ENCODE data around the gene ZMAT3. TPM values are rescaled to one million over a fixed set of nuclear protein-coding genes. Genes with fewer than 3 reads are reported as not detected.
"Not testable (repeated sequence)": the region's sequence is repeated elsewhere in the genome, so short reads cannot be mapped to it uniquely, and the experiment has no call there.

ZMAT3 gene
- total RNA-seq, 2 donors from 2014 or later, result 9.6 to 12.7 TPM

DNA sequence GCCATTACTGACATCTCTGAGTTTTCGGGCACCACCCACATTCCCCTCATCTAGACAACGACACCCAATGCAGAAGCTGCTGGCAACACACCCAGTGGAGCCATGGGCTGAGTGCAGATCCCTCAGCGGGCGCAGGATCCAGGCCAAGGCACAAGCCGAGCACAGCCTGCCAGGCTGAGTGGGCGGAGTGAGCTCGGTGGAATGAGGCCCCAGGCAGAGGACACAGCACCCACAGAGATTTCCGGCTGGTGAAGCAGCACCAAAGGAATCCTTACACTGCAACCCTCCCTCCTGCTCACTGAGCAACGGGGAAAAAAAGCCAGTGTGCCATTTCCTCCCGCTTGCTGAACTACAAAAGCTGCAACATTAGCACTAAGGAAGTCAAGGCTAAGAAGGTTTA is 34.3 kb downstream of the ZMAT3 start:
- no peak overlapping the region for H3K27ac ChIP-seq

DNA sequence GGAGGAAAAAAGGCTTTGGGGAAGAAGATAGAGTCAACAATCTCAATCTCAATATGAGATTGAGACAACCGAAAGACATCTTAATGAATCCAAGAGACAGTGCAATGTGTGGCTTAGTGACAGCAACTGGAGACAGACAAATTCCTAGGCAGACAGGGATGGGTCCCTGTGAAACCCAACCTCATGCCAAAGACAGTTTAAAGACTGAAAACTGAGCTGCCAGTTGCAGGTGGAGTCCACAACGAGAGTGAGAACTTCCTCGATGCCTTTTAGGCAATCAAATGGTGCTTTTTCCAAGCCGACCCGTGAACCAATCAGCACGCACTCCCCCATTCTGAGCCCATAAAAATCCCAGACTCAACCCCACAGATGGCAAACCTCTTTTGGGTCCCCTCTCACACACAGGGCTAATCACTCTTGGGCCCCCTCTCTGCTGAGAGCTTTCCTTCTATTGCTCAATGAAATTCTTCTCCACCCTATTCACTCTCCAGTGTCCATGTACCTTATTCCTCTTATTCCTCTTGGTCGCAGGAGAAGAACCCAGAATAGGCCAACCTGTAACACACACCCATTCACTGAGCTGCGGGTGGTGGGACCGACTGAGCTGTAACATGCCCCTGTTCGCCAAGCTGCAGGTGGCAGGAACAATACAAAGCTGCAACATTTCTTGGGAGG is 34.8 kb downstream of the ZMAT3 start:
- Histone ChIP-seq H3K27ac (no peak overlapping the region), H3K27me3 (no peaks in the 10 kb centered on the region), H3K4me3 (no peak overlapping the region), H3K9ac (ENCODE audit: low read depth in 2 of 2, low read length in 2 of 2) (no peak overlapping the region), H3K4me1 (no peaks in the 10 kb centered on the region), H3K36me3 (no peaks in the 10 kb centered on the region), H3K9me3 (no peaks in the 10 kb centered on the region)
- TF ChIP-seq, protein P1, sequence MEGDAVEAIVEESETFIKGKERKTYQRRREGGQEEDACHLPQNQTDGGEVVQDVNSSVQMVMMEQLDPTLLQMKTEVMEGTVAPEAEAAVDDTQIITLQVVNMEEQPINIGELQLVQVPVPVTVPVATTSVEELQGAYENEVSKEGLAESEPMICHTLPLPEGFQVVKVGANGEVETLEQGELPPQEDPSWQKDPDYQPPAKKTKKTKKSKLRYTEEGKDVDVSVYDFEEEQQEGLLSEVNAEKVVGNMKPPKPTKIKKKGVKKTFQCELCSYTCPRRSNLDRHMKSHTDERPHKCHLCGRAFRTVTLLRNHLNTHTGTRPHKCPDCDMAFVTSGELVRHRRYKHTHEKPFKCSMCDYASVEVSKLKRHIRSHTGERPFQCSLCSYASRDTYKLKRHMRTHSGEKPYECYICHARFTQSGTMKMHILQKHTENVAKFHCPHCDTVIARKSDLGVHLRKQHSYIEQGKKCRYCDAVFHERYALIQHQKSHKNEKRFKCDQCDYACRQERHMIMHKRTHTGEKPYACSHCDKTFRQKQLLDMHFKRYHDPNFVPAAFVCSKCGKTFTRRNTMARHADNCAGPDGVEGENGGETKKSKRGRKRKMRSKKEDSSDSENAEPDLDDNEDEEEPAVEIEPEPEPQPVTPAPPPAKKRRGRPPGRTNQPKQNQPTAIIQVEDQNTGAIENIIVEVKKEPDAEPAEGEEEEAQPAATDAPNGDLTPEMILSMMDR (IDR thresholded peaks at IDR 0.05), result no peak
- no peak for DNase-seq
- intact Hi-C loops (cut with DNase I), result no loop called here

More for the DNA sequence above, 34.3 kb downstream of the ZMAT3 start:
- peak; percentile 22 for DNase-seq
- TF ChIP-seq, protein P1 (IDR thresholded peaks at IDR 0.05), result no peak
- intact Hi-C loops (cut with DNase I), result no loop called here
- Histone ChIP-seq H3K4me3 (no peak overlapping the region), H3K36me3 (no peaks in the 10 kb centered on the region), H3K4me1 (no peaks in the 10 kb centered on the region), H3K9ac (ENCODE audit: low read depth in 2 of 2, low read length in 2 of 2) (no peak overlapping the region), H3K27me3 (no peaks in the 10 kb centered on the region), H3K9me3 (no peaks in the 10 kb centered on the region)

DNA sequence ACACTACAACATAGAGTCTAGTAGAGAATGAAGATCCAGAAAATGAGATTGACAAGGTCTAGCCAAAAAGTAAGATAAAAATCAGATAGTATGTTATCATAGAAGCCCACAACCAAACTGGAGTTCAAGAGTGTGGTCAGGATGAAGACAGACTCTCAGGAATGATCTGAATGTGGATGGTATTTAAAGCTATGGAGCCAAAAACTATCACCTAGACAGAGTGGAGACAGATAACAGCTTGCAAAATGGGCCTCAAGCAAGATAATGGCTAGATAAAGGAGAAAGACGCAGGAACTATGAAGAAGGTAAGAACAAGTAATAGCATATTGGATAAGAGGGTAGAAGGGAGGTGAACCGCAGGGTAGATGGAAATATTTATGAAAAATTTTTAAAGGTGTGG is 35.4 kb downstream of the ZMAT3 start:
- H3K27me3 ChIP-seq, result no peaks in the 10 kb centered on the region
- H3K4me1 ChIP-seq, result no peaks in the 10 kb centered on the region
- no peaks in the 10 kb centered on the region for H3K9me3 ChIP-seq
- DNase-seq, result no peak
- H3K27ac ChIP-seq, result no peak overlapping the region
- no peak overlapping the region for H3K9ac ChIP-seq (ENCODE audit: low read depth in 2 of 2, low read length in 2 of 2)
- no peak overlapping the region for H3K4me3 ChIP-seq
- intact Hi-C loops (cut with DNase I), result no loop called here
- TF ChIP-seq, protein P1 (IDR thresholded peaks at IDR 0.05), result no peak
- H3K36me3 ChIP-seq, result no peaks in the 10 kb centered on the region

DNA sequence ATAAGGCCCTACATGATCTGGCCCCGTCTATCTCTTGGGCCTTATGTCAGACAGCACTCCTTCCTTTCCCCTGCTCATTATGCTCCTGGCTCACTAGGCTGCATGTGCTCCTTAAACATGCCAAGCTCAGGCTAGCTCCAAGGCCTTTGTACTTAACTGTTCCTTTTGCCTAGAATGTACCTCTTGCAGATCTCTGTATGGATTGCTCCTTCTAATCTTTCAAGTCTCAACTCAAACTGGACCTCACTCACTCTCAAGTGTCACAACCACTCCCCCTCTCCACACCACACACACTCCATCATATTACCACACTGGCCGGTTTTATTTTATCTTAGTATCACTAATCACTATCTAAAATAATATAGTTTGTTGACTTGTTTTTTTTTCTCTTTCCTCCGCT is 36.4 kb downstream of the ZMAT3 start:
- Histone ChIP-seq H3K9ac (ENCODE audit: low read depth in 2 of 2, low read length in 2 of 2) (no peak overlapping the region), H3K27me3 (no peaks in the 10 kb centered on the region), H3K36me3 (no peaks in the 10 kb centered on the region), H3K4me1 (no peaks in the 10 kb centered on the region), H3K4me3 (no peak overlapping the region), H3K27ac (no peak overlapping the region), H3K9me3 (no peaks in the 10 kb centered on the region)
- DNase-seq, result no peak
- intact Hi-C loops (cut with DNase I), result no loop called here
- TF ChIP-seq, protein P1 (IDR thresholded peaks at IDR 0.05), result no peak

DNA sequence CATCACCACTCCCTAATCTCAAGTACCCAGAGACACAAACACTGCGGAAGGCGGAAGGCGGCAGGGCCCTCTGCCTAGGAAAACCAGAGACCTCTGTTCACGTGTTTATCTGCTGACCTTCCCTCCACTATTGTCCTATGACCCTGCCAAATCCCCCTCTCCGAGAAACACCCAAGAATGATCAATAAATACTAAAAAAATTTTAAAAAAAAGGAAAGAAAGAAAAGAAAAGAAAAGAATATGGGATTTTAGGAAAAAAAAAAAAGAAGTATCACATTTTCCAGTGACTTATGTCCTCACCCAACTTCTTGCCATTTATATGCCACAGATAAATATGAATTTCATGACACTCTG is 38.3 kb downstream of the ZMAT3 start:
- intact Hi-C loops (cut with DNase I); H3K9ac ChIP-seq (ENCODE audit: low read depth in 2 of 2, low read length in 2 of 2); DNase-seq; H3K4me3 ChIP-seq; H3K4me1 ChIP-seq; H3K9me3 ChIP-seq; H3K27me3 ChIP-seq; H3K36me3 ChIP-seq; H3K27ac ChIP-seq: not testable (repeated sequence)

DNA sequence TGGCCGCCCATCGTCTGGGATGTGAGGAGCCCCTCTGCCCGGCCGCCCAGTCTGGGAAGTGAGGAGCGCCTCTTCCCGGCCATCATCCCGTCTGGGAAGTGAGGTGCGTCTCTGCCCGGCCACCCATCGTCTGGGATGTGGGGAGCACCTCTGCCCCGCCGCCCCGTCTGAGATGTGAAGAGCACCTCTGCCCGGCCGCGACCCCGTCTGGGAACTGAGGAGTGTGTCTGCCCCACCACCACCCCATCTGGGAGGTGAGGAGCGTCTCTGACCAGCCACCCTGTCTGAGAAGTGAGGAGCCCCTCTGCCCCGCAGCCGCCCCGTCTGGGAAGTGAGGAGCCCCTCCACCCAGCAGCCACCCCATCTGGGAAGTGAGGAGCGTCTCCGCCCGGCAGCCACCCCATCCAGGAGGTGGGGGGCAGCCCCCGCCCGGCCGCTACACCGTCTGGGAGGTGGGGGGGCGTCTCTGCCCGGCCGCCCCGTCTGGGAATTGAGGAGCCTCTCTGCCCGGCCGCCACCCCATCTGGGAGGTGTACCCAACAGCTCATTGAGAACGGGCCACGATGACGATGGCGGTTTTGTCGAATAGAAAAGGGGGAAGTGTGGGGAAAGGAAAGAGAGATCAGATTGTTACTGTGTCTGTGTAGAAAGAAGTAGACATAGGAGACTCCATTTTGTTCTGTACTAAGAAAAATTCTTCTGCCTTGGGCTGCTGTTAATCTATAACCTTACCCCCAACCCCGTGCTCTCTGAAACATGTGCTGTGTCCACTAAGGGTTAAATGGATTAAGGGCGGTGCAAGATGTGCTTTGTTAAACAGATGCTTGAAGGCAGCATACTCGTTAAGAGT is 38.9 kb downstream of the ZMAT3 start:
- H3K9ac ChIP-seq (ENCODE audit: low read depth in 2 of 2, low read length in 2 of 2); H3K9me3 ChIP-seq; DNase-seq; H3K4me1 ChIP-seq; intact Hi-C loops (cut with DNase I); H3K27ac ChIP-seq; H3K4me3 ChIP-seq; H3K27me3 ChIP-seq; H3K36me3 ChIP-seq: not testable (repeated sequence)
